ENCODE results near the gene CDC42SE2. TPM values are rescaled to one million over a fixed set of nuclear protein-coding genes. Genes with fewer than 3 reads are reported as not detected.
A peak's percentile ranks its signal among the peaks of the same experiment; 100 is the strongest.
"Not testable (repeated sequence)": the region's sequence is repeated elsewhere in the genome, so short reads cannot be mapped to it uniquely, and the experiment has no call there.

Gene CDC42SE2
- total RNA-seq, 4 donors from 2014 or later, result 23.9 to 29.6 (median 26.4) TPM

DNA sequence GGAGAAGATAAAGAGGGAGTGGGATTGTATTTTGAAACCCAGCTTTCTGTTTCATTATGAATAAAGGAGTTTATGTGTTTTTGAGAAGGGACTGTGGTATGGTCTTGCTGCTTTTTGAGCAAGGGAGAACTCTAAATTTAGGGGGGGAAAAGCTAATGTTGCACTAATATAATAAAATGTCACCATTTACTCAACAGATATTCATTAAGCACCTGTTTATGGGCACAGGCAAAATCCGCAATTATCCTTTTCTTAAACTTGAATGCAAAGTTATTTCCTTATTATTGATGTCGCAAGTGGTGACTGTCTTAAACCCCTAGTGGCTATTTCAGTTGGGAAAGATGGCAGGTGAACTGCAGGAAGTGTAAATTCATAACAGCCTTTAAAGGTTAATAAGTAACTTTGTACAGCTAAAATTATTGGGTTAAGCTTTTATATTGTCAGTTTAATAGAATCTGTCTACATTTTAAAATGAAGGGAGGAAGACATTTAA is 1.5 kb downstream of the CDC42SE2 start:
- Histone ChIP-seq H3K4me1 (peaks cover 39 to 54% of the 10 kb centered on the region in 2 donors), H3K27me3 (no peaks in the 10 kb centered on the region), H3K4me3 (peak overlapping the region; percentile 95 to 100 (median 98)), H3K9me3 (no peaks in the 10 kb centered on the region), H3K27ac (peak overlapping the region; percentile 87 to 96 (median 94)), H3K36me3 (no peaks in the 10 kb centered on the region)
- no peak for ATAC-seq
- no peak for DNase-seq
- intact Hi-C loops (cut with DNase I; ENCODE audit: low total_unique reads) (loop anchor here (10.0 kb wide), 1 partner anchor 149 kb away; no protein-coding TSS in a partner anchor), in situ Hi-C loops (cut with MboI; ENCODE audit: low sequenced_read_pairs in 4 of 4) (loop anchor here in 1 of 4 donors (5.0 kb wide), 1 partner anchor 93 kb away; the partner anchor contains the start of gene LYRM7)
- TF ChIP-seq POLR2A (IDR thresholded peaks at IDR 0.05), result no peak
- TF ChIP-seq, protein P1, sequence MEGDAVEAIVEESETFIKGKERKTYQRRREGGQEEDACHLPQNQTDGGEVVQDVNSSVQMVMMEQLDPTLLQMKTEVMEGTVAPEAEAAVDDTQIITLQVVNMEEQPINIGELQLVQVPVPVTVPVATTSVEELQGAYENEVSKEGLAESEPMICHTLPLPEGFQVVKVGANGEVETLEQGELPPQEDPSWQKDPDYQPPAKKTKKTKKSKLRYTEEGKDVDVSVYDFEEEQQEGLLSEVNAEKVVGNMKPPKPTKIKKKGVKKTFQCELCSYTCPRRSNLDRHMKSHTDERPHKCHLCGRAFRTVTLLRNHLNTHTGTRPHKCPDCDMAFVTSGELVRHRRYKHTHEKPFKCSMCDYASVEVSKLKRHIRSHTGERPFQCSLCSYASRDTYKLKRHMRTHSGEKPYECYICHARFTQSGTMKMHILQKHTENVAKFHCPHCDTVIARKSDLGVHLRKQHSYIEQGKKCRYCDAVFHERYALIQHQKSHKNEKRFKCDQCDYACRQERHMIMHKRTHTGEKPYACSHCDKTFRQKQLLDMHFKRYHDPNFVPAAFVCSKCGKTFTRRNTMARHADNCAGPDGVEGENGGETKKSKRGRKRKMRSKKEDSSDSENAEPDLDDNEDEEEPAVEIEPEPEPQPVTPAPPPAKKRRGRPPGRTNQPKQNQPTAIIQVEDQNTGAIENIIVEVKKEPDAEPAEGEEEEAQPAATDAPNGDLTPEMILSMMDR (IDR thresholded peaks at IDR 0.05 in 4 of 5, conservative IDR thresholded peaks at IDR 0.05 in 1 of 5), result peak in 3 of 5 experiments; percentile 20 to 49 (median 49)

DNA sequence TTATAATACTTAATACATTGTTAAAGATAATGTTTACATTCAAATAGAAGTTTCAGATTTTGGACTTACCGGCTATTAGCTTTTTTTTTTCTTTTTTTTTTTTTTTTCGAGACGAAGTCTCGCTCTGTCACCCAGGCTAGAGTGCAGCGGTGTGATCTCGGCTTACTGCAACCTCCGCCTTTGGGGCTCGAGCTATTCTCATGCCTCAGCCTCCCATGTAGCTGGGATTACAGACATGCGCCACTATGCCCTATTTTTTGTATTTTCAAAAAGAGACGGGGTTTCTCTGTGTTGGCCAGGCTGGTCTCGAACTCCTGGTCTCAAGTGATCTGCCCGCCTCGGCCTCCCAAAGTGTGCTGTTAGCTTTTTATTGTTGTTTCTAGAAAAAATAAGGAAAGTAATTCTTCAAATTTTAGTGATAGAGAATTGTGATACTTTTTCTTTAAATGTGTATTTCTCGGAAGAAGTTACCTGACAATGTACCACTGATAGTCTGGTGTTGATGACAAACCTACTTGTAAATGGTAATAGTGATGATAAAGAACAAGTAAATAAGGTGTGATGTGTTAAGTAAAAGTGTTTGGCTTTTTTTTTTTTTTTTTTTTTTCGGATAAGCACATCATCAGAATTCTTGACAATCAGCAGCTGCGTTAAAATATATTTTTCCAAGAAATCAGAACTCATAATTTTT is 2.7 kb downstream of the CDC42SE2 start:
- ATAC-seq, result no peak
- Histone ChIP-seq H3K4me3 (no peak overlapping the region), H3K9me3 (no peaks in the 10 kb centered on the region), H3K27ac (no peak overlapping the region), H3K4me1 (peaks cover 29 to 44% of the 10 kb centered on the region in 2 donors), H3K27me3 (no peaks in the 10 kb centered on the region), H3K36me3 (no peaks in the 10 kb centered on the region)
- intact Hi-C loops (cut with DNase I; ENCODE audit: low total_unique reads) (loop anchor here (10.0 kb wide), 1 partner anchor 148 kb away; no protein-coding TSS in a partner anchor), in situ Hi-C loops (cut with MboI; ENCODE audit: low sequenced_read_pairs in 4 of 4) (loop anchor here in 1 of 4 donors (5.0 kb wide), 1 partner anchor 94 kb away; the partner anchor contains the start of gene LYRM7)
- TF ChIP-seq, protein P1 (IDR thresholded peaks at IDR 0.05 in 4 of 5, conservative IDR thresholded peaks at IDR 0.05 in 1 of 5), result no peak
- TF ChIP-seq POLR2A (IDR thresholded peaks at IDR 0.05), result no peak
- DNase-seq, result no peak

DNA sequence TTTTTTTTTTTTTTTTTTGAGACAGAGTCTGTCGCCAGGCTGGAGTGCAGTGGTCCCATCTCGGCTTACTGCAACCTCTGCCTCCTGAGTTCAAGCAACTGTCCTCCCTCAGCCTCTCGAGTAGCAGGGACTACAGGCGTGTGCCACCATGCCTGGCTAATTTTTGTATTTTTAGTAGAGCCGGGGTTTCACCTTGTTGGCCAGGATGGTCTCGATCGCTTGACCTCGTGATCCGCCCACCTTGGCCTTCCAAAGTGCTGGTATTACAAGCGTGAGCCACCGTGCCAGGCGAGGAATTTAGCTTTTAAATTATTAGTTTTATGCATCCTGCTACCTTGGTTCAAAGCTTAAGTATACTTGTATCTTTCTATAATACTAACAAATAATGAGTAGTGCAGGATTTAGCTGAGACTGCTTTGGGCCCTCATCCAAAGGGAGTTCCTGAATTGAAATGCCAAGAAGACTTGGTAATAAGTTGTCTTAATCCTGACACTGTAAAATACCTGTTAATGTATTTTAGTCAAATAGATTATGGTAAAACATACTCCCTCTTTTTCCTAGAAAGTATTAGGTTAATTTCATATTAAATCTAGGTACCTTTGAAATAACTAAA is 5.0 kb downstream of the CDC42SE2 start:
- Histone ChIP-seq H3K9me3 (no peaks in the 10 kb centered on the region), H3K36me3 (no peaks in the 10 kb centered on the region), H3K4me3 (no peak overlapping the region), H3K4me1 (peaks cover 21 to 28% of the 10 kb centered on the region in 2 donors), H3K27me3 (no peaks in the 10 kb centered on the region), H3K27ac (no peak overlapping the region)
- DNase-seq (no peak), ATAC-seq (no peak)
- intact Hi-C loops (cut with DNase I; ENCODE audit: low total_unique reads) (loop anchor here (10.0 kb wide), 1 partner anchor 146 kb away; no protein-coding TSS in a partner anchor), in situ Hi-C loops (cut with MboI; ENCODE audit: low sequenced_read_pairs in 4 of 4) (loop anchor here in 1 of 4 donors (5.0 kb wide), 1 partner anchor 97 kb away; the partner anchor contains the start of gene LYRM7)
- no peak for TF ChIP-seq POLR2A (IDR thresholded peaks at IDR 0.05)
- TF ChIP-seq, protein P1 (IDR thresholded peaks at IDR 0.05 in 4 of 5, conservative IDR thresholded peaks at IDR 0.05 in 1 of 5), result no peak

DNA sequence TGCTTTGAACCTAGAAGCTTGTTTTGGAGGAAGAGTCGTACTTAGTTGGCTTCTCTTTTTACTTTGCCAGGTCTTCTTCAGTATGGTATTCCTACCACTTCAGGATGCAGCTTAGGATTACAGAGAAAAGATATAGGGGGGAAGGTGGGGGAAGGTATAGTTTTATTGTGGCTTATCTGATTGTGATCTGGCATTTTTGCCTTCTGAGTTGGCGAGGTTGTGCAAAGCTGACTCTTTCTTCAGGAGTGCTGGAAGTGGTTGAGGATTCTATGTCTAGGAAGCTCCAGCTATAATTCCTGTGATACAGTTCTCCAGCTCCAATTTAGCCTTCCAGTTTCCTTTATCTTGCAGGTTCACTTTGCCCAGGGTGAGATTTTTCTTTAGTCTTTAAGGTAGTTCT is 7.0 kb downstream of the CDC42SE2 start:
- no peak overlapping the region for H3K4me3 ChIP-seq
- ATAC-seq (no peak), DNase-seq (no peak)
- peaks cover 8 to 17% of the 10 kb centered on the region in 2 donors for H3K4me1 ChIP-seq
- no peaks in the 10 kb centered on the region for H3K9me3 ChIP-seq
- intact Hi-C loops (cut with DNase I; ENCODE audit: low total_unique reads) (no loop called here), in situ Hi-C loops (cut with MboI; ENCODE audit: low sequenced_read_pairs in 4 of 4) (no loop called here)
- H3K36me3 ChIP-seq, result no peaks in the 10 kb centered on the region
- no peak for TF ChIP-seq POLR2A (IDR thresholded peaks at IDR 0.05)
- TF ChIP-seq, protein P1 (IDR thresholded peaks at IDR 0.05 in 4 of 5, conservative IDR thresholded peaks at IDR 0.05 in 1 of 5), result no peak
- H3K27ac ChIP-seq, result no peak overlapping the region
- no peaks in the 10 kb centered on the region for H3K27me3 ChIP-seq

DNA sequence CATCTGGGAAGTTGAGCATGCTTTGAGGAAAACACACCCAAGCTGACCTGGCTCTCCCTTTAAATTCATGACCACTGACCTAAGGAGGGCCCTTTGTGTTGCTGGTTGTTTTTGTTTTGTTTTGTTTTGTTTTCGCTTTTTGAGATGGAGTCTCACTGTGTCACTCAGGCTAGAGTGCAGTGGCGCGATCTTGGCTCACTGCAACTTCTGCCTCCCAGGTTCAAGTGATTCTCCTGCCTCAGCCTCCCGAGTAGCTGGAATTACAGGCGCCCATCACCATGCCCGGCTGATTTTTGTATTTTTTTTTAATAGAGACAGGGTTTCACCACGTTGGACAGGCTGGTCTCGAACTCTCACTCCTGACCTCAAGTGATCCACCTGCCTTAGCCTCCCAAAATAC is 8.0 kb downstream of the CDC42SE2 start:
- H3K27ac ChIP-seq; in situ Hi-C loops (cut with MboI; ENCODE audit: low sequenced_read_pairs in 4 of 4); H3K4me3 ChIP-seq; intact Hi-C loops (cut with DNase I; ENCODE audit: low total_unique reads); H3K36me3 ChIP-seq; H3K9me3 ChIP-seq; ATAC-seq; DNase-seq; H3K27me3 ChIP-seq: not testable (repeated sequence)
- peaks cover 6 to 14% of the 10 kb centered on the region in 2 donors for H3K4me1 ChIP-seq
